Adrenal gland (tissue), 12 donors: ENCODE data around the gene EPHB1. TPM values are rescaled to one million over a fixed set of nuclear protein-coding genes. Genes with fewer than 3 reads are reported as not detected.

ENCODE experiments used
- DNase-seq, 7 donors: peaks; one replicate each; pipeline ENCODE4 v3.0.0-alpha.2; 2019 to 2020
- H3K27ac ChIP-seq, 5 donors: fragments of 200-600 bp; sonication (generic) in 4 of 5; 1 replicate in 3 of 5; 2 replicates in 2 of 5; pipeline versions ENCODE4 v1.5.1 to v1.8.0; 2016 to 2020; ENCODE audit warnings: mild to moderate bottlenecking in 1 of 5
- H3K27me3 ChIP-seq: fragments of 200-600 bp; 2 replicates; pipeline ENCODE4 v1.8.0; 2021
- H3K36me3 ChIP-seq, 2 donors: fragments of 200-600 bp; replicated peaks in 1 of 2; 1 replicate in 1 of 2; 2 replicates in 1 of 2; pipeline versions ENCODE4 v1.5.1 to v1.8.0; 2018 to 2022
- H3K4me1 ChIP-seq, 2 donors: fragments of 200-600 bp; replicated peaks in 1 of 2; 1 replicate in 1 of 2; 2 replicates in 1 of 2; pipeline versions ENCODE4 v1.5.1 to v1.8.0; 2018 to 2021
- H3K4me3 ChIP-seq, 4 donors: fragments of 200-600 bp; sonication (generic) in 3 of 4; one replicate each; pipeline ENCODE4 v1.5.1; 2016 to 2018
- H3K9me3 ChIP-seq, 3 donors: fragments of 200-600 bp; sonication (generic) in 1 of 3; replicated peaks in 1 of 3; 1 replicate in 2 of 3; 2 replicates in 1 of 3; pipeline versions ENCODE4 v1.5.1 to v1.8.0; 2016 to 2021
- CTCF ChIP-seq, 6 experiments: fragments of 450-650 bp in 4 of 6; fragments of 200-600 bp in 2 of 6; sonication (generic) in 1 of 6; IDR thresholded peaks; 1 replicate in 5 of 6; 2 replicates in 1 of 6; pipeline versions ENCODE4 v1.5.1 to v1.8.0; 2016 to 2021; ENCODE audit warnings: antibody characterized with exemption in 6 of 6, mild to moderate bottlenecking in 2 of 6, moderate library complexity in 1 of 6
- POLR2A ChIP-seq, 2 donors: fragments of 450-650 bp; IDR thresholded peaks; one replicate each; pipeline ENCODE4 v1.6.1; 2017; ENCODE audit warnings: antibody characterized with exemption in 2 of 2, mild to moderate bottlenecking in 2 of 2, moderate library complexity in 1 of 2
- WGBS, 4 donors: extraction: QIAGEN DNeasy Blood & Tissue Kit in 2 of 4; methylation state at CpG; one replicate each; pipeline versions ENCODE4 v1.1.5 to v1.1.7; 2013 to 2017; 5-methylcytosine and 5-hydroxymethylcytosine counted together
- intact Hi-C, 2 donors: fragments of 100-400 bp; cut with DNase I; formaldehyde crosslinking; loops; one replicate each; pipeline versions ENCODE4 v1.14.1 to v1.15.0; 2022 to 2023
- polyA plus RNA-seq, 3 donors: library from polyadenylated mRNA; stranded (reverse); fragments of 200-250 nt in 2 of 3; fragments of 350-450 nt in 1 of 3; fragmentation: Illumina TruSeq in 1 of 3; extraction: RNeasy Lipid Tissue Mini Kit (QIAGEN cat#74804) in 1 of 3; gene quantifications; one replicate each; pipeline ENCODE4 v1.2.3, GENCODE V29; 2013 to 2014
- total RNA-seq, 9 donors: library from RNA; depleted of rRNA in 4 of 9; stranded (reverse); fragments of >200 nt in 4 of 9; fragments of 120-200 nt in 1 of 9; fragmentation: NEBNext Ultra II Directional in 1 of 9; extraction: Animal tissue kit (Norgen Biotek cat#: 25700) in 1 of 9; gene quantifications; one replicate each; pipeline versions ENCODE4 v1.1.0 to v1.2.4, GENCODE V29; 2013 to 2023
- donor health status: healthy with polysubstance abuse.
- donor health status: Bipolar disorder and iron deficiency.
- donor health status: DM: yes; HTN: yes; CAD: no.
- donor health status: DM: no; HTN: no; CAD: no.
- donor health status: DM: no; HTN: no; CAD: no.
- donor health status: DM: yes; HTN: yes; CAD: no.

The EPHB1 gene
- total and polyA plus RNA-seq, 12 donors: 0.10 to 3.4 (median 0.98) TPM

GRCh38 chr3:134867277-134867676, 72.2 kb downstream of the EPHB1 start:
- intact Hi-C loops: no loop called here
- H3K27me3 ChIP-seq: no peaks in the 10 kb centered on the region
- DNase-seq: peak in 1 of 7 donors; percentile 5
- no peak overlapping the region for H3K4me3 ChIP-seq
- H3K36me3 ChIP-seq: no peaks in the 10 kb centered on the region
- no peaks in the 10 kb centered on the region for H3K4me1 ChIP-seq
- H3K27ac ChIP-seq: no peak overlapping the region
- H3K9me3 ChIP-seq: no peaks in the 10 kb centered on the region
- TF ChIP-seq POLR2A (IDR thresholded peaks at IDR 0.05) (no peak), CTCF (IDR thresholded peaks at IDR 0.05) (no peak)
- WGBS, 4 donors: 90 to 100% (median 100%) methylated on average over 1 of the region's 1 CpG

GRCh38 chr3:134869153-134869726, 74.2 kb downstream of the EPHB1 start:
- TF ChIP-seq POLR2A (IDR thresholded peaks at IDR 0.05) (no peak), CTCF (IDR thresholded peaks at IDR 0.05) (no peak)

DNA sequence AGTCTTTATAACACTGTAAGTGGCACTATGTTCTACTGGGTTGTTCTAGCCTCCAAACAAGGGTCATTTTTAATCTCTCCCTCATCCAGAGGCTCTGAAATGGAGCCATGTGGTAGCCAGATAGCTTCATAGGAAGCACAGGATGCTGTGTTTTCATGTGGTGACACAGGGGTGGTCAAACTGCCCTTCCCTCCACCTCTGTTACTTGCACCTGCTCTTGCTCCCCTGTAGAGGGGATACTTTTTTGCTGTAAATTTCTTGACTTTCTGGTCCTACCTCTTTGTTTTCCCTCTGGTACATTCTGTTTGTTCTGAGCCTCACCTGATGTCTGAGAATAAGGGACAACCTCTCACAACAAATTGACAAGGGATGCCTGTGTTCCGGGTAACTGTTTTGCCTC, 76.8 kb downstream of the EPHB1 start:
- Histone ChIP-seq H3K4me1 (no peaks in the 10 kb centered on the region), H3K9me3 (no peaks in the 10 kb centered on the region), H3K27ac (no peak overlapping the region), H3K4me3 (no peak overlapping the region), H3K36me3 (no peaks in the 10 kb centered on the region), H3K27me3 (no peaks in the 10 kb centered on the region)
- TF ChIP-seq CTCF (IDR thresholded peaks at IDR 0.05) (no peak), POLR2A (IDR thresholded peaks at IDR 0.05) (no peak)
- intact Hi-C loops: no loop called here
- 71 to 90% (median 80%) methylated on average over 1 of the region's 1 CpG for WGBS, 4 donors
- DNase-seq: no peak

More at GRCh38 chr3:134869153-134869726, 74.2 kb downstream of the EPHB1 start:
- Histone ChIP-seq H3K4me1 (no peaks in the 10 kb centered on the region), H3K27ac (no peak overlapping the region), H3K4me3 (no peak overlapping the region), H3K36me3 (no peaks in the 10 kb centered on the region), H3K9me3 (no peaks in the 10 kb centered on the region), H3K27me3 (no peaks in the 10 kb centered on the region)
- DNase-seq: no peak
- intact Hi-C loops: no loop called here
- WGBS, 4 donors: 61 to 75% (median 64%) methylated on average over 4 of the region's 4 CpGs

DNA sequence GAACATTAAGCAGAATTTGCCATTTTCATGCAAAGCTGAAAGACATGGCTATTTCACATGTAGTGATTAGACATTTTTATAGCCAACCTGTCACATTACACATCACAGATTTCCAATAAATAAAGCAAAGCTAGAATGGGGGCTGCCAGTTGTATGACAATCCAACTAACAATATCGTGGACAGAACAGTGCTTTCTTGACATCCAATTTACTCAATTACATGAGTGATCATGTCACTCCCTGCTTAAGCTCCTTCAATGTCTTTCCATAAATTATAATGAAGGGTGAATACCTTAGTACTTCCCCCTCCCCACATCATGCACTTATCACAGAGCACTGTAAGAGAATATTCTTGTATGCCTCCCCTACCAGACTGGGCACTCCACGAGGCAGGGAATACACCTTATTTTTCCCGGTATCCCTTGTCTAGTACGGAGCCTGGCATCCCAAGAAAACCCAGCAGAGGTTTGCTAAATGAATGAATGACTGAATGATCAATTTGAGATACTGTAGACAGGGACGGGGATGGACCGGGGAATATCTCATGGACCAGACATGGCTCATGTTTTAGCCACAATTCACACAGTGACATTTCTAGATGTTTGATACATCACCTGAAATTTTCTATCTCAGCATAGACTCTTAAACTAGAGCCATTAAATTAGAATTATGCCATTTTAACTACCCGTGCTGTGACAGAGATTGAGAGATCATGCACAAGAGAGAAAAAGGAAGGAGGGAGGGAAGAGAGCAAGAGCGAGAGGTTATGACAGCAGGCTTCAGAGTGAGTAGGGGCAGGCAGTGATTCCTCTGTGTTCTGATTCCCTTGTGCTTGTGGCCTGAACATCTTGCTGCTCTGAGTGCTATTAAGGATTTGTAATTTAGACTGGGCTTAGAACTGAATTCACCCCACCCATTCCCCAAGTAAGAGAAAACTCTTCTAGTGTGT, 77.7 kb downstream of the EPHB1 start:
- no peak for DNase-seq

More for the DNA sequence above, 77.7 kb downstream of the EPHB1 start:
- Histone ChIP-seq H3K27ac (no peak overlapping the region), H3K36me3 (no peaks in the 10 kb centered on the region), H3K27me3 (no peaks in the 10 kb centered on the region), H3K4me3 (no peak overlapping the region), H3K4me1 (no peaks in the 10 kb centered on the region), H3K9me3 (no peaks in the 10 kb centered on the region)
- TF ChIP-seq POLR2A (IDR thresholded peaks at IDR 0.05): no peak
- TF ChIP-seq CTCF (IDR thresholded peaks at IDR 0.05): no peak
- intact Hi-C loops: no loop called here
- 72 to 82% (median 81%) methylated on average over 7 to 8 of the region's 8 CpGs for WGBS, 4 donors
